GM21515 (cell line): ENCODE data around the gene MUC7.
"Not testable (repeated sequence)": the region's sequence is repeated elsewhere in the genome, so short reads cannot be mapped to it uniquely, and the experiment has no call there.

ENCODE experiments used
- ATAC-seq: cut with Tn5 transposase; IDR thresholded peaks from one replicate; pipeline ENCODE4 v1.9.1; 2021; ENCODE audit not compliant: unreplicated experiment

The MUC7 gene

DNA sequence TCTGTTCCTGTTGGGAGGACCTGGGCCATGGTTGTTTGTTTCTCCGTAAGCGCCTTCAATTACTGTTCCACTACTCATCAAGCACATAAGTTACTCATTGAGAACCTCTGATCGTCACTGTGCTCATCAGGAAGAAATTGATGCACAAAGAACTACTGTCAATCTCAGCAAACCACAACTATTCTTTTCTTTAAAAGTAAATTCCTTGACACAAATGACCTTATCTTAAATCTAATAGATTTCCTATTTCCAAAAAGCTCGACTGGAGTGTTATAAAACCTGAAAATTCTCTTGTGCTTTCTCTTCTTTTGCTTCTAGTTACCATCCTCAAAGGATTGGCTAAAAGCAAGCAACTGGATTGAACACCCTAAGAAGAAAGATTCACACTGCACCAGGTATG lies at the start of gene MUC7:
Gene MUC7 (plus strand): TSS at position 301 of the 400 bp plus-strand sequence. CDS start 1,825 bp downstream, outside the sequence.
- ATAC-seq, result no peak

DNA sequence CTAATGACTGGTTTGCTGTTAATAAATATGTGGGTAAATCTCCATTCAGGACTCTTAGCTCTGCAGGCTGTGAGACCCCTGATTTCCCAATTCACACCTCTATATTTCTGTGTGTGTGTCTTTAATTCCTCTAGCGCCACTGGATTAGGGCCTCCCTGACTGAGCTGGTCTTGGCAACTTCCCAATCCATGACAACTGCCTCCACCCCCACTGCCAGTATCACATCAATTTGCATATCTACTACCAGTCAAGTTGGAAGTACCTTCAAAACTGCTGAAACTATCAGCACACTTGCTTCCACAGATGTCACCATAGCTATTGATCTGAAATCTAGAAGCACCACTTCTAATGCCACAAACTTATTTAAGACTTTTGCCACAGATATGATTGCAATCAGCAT lies 46.7 kb upstream of the MUC7 start:
- no peak for ATAC-seq

- ATAC-seq, result no peak
Measured at GRCh38 chr4:70426789-70427188, 45.2 kb upstream of the MUC7 start.

DNA sequence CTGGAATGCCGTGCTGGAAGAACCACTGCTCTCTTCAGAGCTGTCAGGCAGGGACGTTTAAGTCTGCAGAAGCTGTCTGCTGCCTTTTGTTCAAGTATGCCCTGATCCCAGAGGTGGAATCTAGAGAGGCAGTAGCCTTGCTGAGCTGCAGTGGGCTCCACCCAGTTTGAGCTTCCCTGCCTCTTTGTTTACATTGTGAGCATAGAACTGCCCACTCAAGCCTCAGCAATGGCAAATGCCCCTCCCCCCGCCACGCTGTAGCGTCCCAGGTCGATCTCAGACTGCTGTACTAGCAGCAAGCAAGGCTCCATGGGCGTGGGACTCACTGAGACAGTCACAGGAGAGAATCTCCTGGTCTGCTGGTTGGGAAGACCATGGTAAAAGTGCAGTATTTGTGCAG lies 34.8 kb upstream of the MUC7 start:
- ATAC-seq, result no peak

DNA sequence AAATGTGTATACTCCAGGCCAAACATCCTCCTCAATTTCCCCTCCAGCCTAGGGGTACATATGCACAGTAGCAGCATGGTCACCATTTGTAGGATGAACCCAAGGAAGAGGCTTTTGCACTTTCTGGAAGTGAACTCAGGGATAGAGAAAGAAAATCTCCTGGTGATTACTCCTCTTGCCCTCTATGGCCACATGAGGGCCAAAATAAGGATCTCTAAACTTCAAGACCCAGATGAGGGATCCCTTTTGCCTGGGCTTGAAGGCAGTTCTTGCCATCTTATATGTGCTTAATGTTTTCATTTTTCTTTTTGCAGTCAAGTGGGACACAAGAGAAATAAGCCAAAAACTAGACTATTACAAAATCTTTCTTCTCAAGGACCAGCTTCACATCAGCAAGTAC lies 29.5 kb upstream of the MUC7 start:
- ATAC-seq, result no peak

DNA sequence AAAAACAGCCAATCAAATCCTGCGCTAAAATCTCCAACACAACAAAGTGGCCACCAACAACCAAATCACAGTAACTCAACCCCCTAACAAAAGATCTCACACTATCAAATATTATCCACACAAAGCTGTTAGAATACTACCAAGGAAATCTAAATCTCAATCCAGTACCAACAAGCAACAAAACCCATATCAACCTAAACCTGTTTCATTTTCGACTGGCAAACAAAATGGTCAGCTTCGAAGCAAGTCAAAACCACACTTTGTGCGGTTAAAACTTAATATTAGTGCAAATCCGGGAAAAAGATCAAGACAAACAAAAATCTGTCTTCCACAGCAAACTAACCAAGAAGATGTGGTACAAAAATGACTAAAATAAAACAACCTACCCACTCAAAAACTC lies 28.7 kb upstream of the MUC7 start:
- ATAC-seq, result no peak

GRCh38 chr4:70449220-70449619 lies 22.8 kb upstream of the MUC7 start:
- peak; percentile 66 for ATAC-seq

GRCh38 chr4:70452946-70453345 lies 19.1 kb upstream of the MUC7 start:
- ATAC-seq, result no peak

- ATAC-seq, result peak; percentile 66
Measured at GRCh38 chr4:70463335-70463734, 8.7 kb upstream of the MUC7 start.

DNA sequence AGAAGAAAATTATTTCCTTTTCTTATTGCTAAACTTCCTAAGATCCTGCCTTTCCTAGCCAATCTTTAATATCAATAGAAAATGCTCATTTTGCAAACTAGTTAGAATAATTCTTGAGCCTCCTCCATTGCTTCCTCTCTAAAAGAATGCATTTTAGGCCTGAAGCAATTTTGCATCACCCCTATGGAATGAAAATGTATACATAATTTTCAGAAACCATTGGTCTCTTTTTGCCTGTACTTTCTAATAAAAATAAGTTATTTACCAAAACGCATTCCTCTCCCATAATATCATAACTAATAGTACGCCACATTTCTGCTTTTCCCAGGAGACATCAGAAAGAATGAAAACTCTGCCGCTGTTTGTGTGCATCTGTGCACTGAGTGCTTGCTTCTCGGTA lies 1.7 kb downstream of the MUC7 start:
- no peak for ATAC-seq

DNA sequence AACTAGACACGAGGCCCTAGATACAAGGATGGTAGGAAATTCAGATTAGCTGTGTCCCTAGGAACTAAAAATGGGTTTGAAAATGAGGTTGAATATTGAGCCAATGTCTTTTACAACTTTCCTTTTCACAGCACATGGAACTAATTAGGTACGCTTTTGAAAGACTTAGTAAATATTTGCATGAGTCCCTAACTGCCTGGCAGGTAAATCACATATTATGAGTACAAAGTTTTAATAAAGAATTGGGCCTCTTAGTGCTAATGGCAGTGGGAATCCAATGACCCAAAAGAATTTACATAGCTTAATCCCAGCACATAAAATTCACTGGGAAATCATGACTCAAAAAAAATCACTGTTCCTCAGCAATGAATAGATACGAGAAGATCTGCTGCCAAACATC lies 16.8 kb downstream of the MUC7 start:
- no peak for ATAC-seq

DNA sequence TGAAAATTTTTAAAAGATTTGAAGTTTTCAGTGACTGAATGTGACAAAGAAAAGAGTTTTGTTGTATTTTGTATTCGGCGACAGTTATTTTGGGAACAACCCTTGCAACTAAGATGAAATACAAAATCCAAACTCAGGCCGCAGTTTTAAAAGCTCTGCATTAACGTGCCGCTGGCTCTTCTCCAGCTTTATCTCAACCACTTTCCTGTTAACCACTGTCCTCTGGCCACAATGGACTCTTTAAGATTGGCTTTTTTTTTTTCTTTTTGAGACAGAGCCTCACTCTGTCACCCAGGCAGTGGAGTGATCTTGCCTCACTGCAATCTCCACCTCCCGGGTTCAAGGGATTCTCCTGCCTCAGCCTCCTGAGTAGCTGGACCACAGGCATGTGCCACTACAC lies 24.2 kb downstream of the MUC7 start:
- ATAC-seq, result no peak

GRCh38 chr4:70501838-70502237 lies 29.8 kb downstream of the MUC7 start:
- ATAC-seq, result not testable (repeated sequence)

DNA sequence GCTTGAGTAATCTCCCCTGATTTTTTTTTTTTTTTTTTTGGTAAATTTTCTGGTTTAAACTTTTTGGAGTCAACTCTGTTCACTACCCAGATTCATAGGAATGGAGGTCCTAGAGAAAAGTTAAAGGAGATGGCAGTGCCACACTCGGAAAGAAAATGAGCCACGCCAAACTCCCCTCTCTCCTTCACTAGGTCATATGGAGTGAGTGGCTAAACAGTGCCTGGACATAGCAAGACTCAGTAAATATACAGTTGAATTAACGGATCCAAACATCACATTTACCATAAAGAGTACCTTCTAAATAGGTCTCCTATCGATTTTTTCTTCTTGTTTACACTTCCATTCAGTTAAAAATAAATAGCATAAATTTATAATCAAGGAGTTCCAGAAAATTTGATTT lies 32.7 kb downstream of the MUC7 start:
- ATAC-seq, result no peak

DNA sequence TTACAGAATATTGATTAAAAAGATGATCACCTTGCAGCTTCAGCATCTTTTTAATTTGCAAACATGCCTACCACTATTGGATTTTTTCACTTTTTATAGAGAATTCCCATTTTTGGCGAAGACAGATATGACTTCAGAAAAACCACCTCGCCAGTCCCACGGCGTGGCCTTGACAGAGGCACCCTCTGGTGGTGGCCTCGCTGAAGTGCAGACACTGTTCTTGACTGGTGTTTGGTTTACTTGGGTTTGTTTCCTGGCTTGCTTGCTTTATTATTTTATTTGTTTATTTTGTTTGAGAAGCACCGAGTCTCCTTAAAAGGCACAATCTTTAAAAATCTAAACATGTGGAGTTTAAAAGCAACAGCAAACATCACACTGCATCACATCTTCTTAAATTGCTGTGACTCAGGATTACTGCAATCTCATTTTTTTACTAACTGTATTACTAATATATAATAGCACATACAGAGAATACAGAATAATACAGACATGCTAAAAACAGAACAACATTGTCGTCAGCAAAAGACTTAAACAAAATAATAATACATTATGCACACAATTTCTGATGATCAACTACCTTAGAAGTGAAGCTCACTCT lies 33.3 kb downstream of the MUC7 start:
- peak; percentile 98 for ATAC-seq

DNA sequence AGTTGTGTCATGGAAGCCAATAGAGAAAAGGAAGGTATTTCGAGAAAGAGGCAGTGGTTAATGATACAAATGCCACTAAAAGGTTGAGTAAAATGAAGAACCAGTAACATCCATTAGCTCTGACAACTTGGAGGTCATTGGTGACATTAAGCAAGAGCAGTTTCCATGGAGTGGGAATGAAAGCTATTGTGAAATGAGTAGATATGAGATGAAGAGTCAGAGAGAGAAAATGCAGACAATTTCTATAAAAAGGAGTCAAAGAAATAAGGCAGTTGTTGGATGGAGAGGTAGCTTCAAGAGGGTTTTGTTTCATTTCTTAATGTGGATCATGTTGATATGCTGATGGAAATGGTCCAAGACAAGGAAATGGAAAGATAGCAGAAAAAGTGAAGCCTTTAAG lies 36.8 kb downstream of the MUC7 start:
- no peak for ATAC-seq

DNA sequence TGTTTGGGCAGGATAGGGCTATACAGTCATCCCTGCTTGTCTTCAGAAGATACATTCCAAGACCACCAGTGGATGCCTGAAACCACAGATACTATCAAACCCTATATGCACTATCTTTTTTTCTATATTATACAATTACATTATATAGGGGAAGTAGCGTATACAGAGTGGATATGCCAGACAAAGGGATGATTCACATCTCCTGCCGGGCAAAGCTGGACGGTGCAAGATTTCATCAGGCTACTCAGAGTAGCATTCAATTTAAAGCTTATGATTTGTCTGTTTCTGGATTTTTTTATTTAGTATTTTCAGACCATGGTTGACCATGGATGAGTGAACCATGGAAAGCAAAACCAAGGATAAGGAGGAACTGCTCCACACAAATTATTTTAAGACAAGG lies 39.4 kb downstream of the MUC7 start:
- no peak for ATAC-seq

- no peak for ATAC-seq
Measured at GRCh38 chr4:70515367-70516250, 43.6 kb downstream of the MUC7 start.

- ATAC-seq, result no peak
Measured at GRCh38 chr4:70518269-70518668, 46.3 kb downstream of the MUC7 start, which contains the start of gene AMTN. TSS of gene AMTN (plus strand) at chr4:70518569. CDS start at chr4:70518778, 209 bp downstream.

DNA sequence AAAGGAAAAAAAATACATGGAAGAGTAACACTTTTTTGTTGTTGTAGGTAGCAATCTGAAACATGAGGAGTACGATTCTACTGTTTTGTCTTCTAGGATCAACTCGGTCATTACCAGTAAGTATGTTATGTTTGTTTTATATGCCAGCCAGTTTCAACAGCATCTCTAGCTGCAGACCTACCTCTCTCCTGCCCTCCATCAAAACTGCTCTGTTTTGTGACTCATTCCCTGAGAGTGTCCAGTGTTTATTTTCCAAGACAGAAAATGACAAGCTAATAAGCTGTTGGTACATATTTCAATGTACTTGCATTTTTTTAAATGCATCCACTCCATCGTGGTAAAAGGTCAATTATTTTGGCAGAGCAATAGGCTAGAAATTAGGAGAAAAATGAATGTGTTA lies 46.7 kb downstream of the MUC7 start:
- no peak for ATAC-seq

DNA sequence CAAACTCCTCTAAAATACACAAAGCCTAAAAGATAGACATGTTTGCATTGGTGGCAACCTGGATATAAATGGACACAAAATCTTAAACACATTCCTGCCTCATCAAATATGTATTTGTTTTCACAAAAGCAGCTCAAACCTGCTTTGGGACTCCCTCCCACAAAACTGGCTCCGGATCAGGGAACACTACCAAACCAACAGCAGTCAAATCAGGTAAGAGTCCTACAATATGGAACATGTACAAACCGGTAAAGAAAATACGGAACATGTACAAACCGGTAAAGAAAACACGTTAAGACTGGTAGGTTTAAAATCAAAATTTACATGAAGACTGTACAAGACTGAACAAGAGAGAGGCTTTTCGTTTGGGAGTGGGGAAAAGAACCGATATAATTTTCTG lies 50.6 kb downstream of the MUC7 start:
- no peak for ATAC-seq

- ATAC-seq, result no peak
Measured at GRCh38 chr4:70530997-70531396, 59.0 kb downstream of the MUC7 start.
